Measurements from ENCODE around the gene ACOT11. TPM values are rescaled to one million over a fixed set of nuclear protein-coding genes. Genes with fewer than 3 reads are reported as not detected.

Gene ACOT11
- total RNA-seq, 1 donor from 2014 or later, result 3.8 TPM

DNA sequence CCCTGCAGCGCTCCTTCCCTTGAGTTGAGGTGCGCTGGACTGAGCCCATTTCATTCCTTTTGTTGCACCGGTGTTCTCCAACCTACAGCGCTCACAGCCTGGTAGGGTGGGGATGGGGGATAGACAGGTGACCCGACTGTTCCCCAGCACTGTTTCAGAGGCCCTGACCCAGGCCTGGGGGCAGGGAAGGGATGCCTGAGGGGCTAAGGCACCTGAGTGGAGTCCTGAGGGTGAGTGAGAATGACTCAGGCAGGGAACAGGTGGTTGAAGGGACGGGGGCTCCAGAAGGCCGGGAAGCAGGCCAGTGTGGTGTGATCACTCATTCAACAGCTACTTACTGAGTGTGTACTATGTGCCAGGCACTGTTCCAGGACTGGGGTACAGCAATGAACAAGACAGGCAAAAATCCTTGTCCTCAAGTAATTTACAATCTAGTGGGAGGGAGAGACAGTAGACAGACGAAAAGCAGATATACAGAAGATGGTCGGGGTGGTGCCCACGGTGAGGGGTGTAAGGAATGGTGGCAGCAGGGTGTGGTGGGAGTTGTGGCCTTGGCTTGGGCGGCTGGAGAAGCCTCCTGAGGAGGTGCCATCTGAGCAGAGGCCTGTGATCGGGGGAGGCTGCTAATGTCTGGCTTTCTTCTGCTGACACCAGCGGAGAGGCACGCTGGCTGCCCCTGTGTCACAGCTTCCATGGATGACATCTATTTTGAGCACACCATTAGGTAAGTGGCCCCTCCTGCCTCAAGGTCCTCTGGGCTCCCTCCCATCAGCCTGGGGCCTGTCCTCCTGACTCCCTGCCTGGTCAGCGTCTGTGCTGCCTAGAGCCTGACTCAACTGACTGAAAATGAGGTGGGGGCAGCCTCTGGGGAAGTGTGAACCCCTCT is 37.4 kb downstream of the ACOT11 start:
- DNase-seq (ENCODE audit: low read depth, low spot score), result no peak

DNA sequence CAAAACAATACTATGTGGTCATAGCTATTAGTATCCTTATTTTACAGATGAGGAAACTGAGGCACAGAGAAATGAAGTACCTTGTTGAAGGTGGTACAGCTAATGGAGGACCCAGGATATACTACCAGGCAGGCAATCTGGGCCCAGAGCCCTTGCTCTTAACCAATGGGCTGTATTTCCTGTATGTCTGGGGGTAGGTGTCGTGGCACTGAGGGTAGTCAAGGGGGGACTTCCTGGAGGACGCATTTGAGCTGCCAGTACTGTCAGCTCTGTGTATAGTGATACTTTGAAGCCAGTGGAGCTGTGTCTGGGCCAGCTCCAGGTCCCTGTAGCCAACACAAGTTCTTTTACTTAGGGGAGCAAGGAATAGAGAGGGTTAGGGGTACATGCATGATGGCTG is 40.3 kb downstream of the ACOT11 start:
- no peak for DNase-seq (ENCODE audit: low read depth, low spot score)

DNA sequence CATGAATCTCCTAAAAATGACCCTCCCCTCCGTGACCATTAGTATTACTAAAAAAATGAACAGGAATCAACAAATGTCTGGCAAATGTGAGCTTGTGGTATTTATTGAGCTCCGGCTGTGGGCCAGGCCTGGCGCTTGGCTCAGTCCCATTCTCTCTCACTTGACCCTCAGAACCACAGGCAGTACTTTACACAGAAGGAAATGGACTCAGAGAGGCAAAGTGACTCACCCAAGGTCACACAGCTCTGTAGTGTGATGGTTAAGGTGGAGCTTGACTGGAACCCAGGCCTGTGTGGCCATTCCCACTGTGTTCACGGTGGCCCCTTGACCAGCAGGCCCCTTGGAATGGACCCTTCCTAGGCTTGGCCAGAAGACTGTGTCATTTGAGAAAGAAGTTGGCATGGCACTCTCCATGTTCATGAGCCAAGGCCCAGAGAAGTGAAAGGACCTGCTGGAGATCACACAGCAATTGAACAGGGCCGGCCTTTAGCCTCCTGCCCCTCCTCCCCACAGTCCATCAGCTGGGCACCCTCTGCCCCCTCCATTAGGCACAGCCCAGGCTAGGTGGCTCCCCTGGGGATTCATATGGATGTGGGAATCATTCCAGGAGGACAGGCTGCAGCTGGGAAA is 43.2 kb downstream of the ACOT11 start:
- no peak for DNase-seq (ENCODE audit: low read depth, low spot score)

GRCh38 chr1:54593571-54594160 is 45.6 kb downstream of the ACOT11 start:
- DNase-seq (ENCODE audit: low read depth, low spot score), result no peak

GRCh38 chr1:54594463-54594862 is 46.4 kb downstream of the ACOT11 start:
- no peak for DNase-seq (ENCODE audit: low read depth, low spot score)

DNA sequence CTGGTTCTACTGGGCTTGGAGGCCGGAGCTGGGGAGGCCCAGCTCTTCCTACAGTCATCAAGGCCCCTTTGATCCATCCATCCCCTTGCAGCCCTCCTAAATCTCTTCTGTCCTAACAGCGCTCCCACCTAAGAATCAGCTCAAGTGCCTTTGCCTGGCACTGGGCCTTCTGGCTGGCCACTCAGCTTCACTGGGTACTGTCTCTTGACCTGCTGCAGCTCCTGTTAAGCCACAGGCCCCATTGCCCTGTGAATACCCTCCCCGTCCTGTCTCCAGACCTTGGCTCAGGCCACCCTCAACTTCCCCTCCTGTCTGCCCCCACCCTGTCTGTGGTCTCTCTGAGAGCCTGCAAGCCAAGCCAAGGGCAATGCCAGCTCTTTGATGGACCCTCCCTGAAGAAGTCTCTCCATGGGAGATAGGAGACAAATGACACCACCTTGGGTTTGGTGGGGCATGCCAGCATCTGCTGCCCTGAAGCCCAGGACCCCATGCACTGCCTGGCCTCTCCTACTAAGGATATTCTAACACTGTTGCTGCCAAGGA is 48.0 kb downstream of the ACOT11 start:
- DNase-seq (ENCODE audit: low read depth, low spot score), result no peak

DNA sequence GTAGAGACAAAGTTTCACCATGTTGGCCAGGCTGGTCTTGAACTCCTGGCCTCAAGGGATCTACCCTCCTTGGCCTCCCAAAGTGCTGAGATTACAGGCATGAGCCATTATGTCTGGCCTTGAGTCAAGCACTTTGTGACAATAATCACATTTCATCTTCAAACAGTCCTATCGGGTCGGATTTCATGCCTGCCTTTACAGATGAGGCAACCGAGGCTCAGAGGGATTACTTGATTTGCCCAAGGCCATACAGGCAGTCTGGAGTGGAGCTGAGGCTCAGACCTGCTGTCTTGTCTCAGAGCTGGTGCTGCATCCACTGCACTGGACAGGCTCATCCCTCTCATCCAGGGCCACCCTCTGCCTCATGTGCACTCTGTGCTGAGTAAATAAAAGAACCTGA is 48.7 kb downstream of the ACOT11 start:
- no peak for DNase-seq (ENCODE audit: low read depth, low spot score)

GRCh38 chr1:54597455-54598030 is 49.5 kb downstream of the ACOT11 start:
- no peak for DNase-seq (ENCODE audit: low read depth, low spot score)

DNA sequence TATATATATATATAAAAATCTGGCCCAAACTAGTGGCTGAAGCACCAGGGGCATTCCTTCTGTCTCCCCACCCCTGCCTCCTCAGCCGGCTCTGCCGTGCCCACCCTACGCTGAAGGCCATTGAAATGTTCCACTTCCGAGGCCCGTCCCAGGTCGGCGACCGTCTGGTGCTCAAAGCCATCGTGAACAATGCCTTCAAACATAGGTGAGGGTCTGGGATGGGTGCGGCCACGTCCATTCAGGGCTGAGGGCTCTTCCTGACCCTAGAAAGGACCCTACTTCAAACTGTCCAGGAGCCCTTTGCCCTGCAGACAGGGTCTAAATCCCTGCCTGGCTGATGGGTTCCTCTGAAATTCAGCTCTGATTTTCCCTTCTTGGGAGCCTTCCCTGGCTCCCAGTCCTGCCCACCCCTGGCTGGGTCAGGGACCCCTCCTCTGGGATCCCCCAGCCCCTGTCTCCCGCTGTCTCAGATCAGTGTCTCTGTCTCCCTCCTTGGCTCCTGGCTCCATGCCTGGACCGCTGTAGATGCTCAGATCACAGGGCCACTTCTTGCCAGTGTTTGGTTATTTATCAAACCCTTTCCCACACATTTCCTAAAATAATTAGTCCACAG is 51.3 kb downstream of the ACOT11 start:
- DNase-seq (ENCODE audit: low read depth, low spot score), result no peak

GRCh38 chr1:54600947-54601721 is 53.1 kb downstream of the ACOT11 start:
- DNase-seq (ENCODE audit: low read depth, low spot score), result no peak

DNA sequence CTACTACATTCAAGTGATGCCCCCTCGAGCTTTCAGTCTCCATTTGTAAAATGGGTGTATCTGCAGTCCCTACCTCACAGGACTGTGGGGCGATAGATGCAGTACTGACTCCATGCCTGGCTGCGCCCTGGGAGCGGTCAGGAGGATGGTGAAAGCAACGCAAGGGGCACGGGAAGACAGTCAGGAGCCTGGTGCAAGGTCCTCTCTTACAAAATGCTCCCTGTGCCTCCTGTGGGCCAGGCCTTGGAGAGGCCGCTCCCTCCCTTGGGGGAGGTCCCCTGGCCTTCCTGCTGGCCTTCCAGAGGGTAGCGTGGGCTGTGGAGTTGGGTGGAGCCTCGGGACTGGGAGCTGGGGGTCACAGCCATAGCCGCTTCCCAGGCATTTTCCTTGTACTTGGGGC is 53.7 kb downstream of the ACOT11 start:
- DNase-seq (ENCODE audit: low read depth, low spot score), result no peak

- DNase-seq (ENCODE audit: low read depth, low spot score), result no peak
These were observed 54.5 kb downstream of the ACOT11 start for GRCh38 chr1:54602554-54602953.

- no peak for DNase-seq (ENCODE audit: low read depth, low spot score)
These were observed 55.2 kb downstream of the ACOT11 start for GRCh38 chr1:54603241-54603640.

DNA sequence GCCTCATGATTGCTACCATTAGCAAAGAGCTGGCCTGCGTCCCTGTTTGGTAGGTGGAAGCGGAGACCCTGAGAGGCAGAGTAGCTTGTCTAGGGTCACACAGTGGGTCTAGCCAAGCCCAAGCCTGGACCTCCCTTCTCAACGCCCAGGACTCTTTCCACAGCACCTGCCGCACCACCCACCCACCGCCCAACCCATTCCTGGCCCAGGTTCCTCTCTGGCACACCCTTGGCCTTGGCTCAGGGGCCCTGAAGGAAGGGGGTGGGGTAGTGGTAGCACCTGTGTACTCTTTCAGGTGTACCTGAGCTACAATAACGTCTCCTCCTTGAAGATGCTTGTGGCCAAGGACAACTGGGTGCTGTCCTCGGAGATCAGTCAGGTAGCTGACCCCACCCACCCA is 56.0 kb downstream of the ACOT11 start:
- DNase-seq (ENCODE audit: low read depth, low spot score), result no peak

DNA sequence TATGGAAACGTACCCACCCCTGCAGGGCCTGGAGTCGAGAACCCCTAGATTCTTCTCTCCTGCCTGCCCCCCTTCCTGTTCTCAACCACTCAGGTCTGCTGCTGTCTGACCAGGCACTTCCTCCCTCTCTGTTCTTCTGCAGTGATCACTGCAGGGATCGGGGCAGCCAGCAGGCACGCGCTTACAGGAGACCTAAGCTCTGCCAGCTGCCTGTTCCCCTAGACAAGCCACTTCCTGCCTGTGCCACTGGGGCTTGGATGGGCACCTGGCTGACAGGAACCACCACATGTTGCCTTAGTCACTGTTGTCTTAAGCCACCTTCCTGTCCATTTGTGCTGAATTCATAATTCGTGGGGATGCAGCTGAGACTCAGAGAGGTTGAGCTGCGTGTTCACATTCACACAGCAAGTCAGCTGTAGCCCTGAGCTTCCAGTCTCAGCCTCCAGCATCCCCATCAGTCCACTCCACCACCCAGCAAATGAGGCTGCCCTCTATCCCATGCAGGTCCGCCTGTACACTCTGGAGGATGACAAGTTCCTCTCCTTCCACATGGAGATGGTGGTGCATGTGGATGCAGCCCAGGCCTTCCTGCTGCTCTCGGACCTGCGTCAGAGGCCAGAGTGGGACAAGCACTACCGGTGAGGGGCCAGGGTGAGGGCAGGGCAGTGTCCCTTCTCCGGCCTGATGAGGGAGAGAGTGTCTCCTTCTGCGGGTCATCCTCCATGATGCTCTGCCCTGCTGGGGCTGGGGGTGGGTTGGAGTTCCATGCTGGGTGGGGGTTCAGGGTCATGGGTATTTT is 56.7 kb downstream of the ACOT11 start:
- DNase-seq (ENCODE audit: low read depth, low spot score), result no peak

GRCh38 chr1:54606096-54606989 is 58.3 kb downstream of the ACOT11 start:
- no peak for DNase-seq (ENCODE audit: low read depth, low spot score)

DNA sequence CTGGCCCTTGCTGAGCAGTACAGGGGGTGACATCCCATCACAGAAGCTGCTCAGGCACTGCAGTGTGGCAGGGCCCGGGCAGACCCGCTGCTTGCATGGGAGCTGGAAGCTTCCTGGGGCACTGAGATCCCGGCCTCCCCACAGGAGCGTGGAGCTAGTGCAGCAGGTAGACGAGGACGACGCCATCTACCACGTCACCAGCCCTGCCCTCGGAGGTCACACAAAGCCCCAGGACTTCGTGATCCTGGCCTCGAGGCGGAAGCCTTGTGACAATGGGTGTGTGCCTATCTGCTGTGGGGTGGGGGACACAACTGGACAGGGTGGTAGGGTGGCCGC is 58.9 kb downstream of the ACOT11 start:
- no peak for DNase-seq (ENCODE audit: low read depth, low spot score)

- no peak for DNase-seq (ENCODE audit: low read depth, low spot score)
These were observed 60.0 kb downstream of the ACOT11 start for GRCh38 chr1:54607821-54608565.

Data from pulmonary artery endothelial cell (primary cell).